GM19468 (cell line): Measurements from ENCODE around the gene LRFN2.

Source experiments
- ATAC-seq: cut with Tn5 transposase; IDR thresholded peaks from one replicate; pipeline ENCODE4 v1.9.1; 2021; ENCODE audit warnings: mild to moderate bottlenecking, moderate library complexity, moderate number of reproducible peaks; ENCODE audit not compliant: unreplicated experiment; ENCODE audit errors: extremely low read depth

Gene LRFN2

DNA sequence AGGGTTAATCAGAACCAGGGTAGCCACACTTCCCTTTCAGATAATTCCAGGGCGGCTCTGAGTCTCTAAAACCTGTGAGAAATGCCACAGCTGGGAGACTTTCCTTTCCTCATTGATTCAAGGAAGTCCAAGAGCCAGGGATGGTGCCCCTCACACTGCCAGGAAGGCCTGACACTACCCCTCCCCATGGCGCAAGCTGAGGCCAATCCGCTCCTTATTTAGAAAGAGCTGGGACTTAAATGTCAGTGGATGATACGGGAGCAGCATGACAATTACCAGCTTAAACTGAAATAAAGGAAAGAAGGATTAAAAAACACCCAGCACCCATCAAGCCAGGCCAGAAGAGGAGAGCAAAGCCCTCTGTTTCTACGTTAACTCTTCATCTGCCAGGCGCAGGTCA, 244.4 kb downstream of the LRFN2 start:
- ATAC-seq, result no peak

DNA sequence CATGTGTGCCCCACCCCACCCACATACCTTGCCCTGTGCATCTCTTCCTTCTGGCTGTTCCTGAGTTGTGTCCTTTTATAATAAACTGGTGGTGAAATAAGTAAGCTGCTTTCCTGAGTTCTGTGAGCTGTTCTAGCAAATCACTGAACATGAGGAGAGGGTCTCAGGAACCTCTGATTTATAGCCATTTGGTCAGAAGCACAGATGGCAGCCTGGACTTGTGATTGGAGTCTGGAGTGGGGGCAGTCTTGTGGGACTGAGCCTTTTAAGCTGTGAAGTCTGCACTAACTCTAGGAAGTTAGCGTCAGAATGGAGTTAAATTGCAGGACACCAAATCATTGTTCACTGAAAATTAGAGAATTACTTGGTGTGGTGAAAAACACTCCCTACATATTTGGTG, 245.4 kb downstream of the LRFN2 start:
- ATAC-seq, result no peak
